ENCODE data around the gene SETD6. TPM values are rescaled to one million over a fixed set of nuclear protein-coding genes. Genes with fewer than 3 reads are reported as not detected.

Gene SETD6
- total and polyA plus RNA-seq, 4 donors, result 10.6 to 21.5 (median 15.6) TPM

GRCh38 chr16:58495521-58496331 lies 19.6 kb upstream of the SETD6 start:
- TF ChIP-seq CTCF (IDR thresholded peaks at IDR 0.05; ENCODE audit: control extremely low read depth, extremely low read depth), result no peak
- ATAC-seq (ENCODE audit: insufficient read depth, low FRiP score) (no peak), DNase-seq (peak in 1 of 3 donors; percentile 11)
- Histone ChIP-seq H3K27ac (ENCODE audit: low read depth in 1 of 2, low read length in 1 of 2) (peak overlapping the region in 1 of 2 donors; percentile 6), H3K27me3 (ENCODE audit: control insufficient read depth in 3 of 3, insufficient read depth in 3 of 3, low read length in 2 of 3) (peaks cover 0 to 8% (median 2%) of the 10 kb centered on the region in 3 donors), H3K36me3 (ENCODE audit: control insufficient read depth in 4 of 4, insufficient read depth in 4 of 4, low read length in 4 of 4) (no peaks in the 10 kb centered on the region), H3K9me3 (ENCODE audit: control insufficient read depth in 4 of 4, insufficient read depth in 3 of 4, low read length in 3 of 4) (no peaks in the 10 kb centered on the region), H3K4me1 (ENCODE audit: control insufficient read depth in 5 of 5, insufficient read depth in 5 of 5, low read length in 5 of 5) (peaks cover 0 to 5% (median 0%) of the 10 kb centered on the region in 5 donors), H3K4me3 (no peak overlapping the region), H3K9ac (ENCODE audit: insufficient read depth in 1 of 2, low read length in 2 of 2) (peak overlapping the region in 1 of 2 donors; percentile 4)
- 65 to 76% methylated on average over 24 of the region's 24 CpGs for whole genome bisulfite sequencing, 2 donors

GRCh38 chr16:58497468-58497867 lies 17.8 kb upstream of the SETD6 start:
- Histone ChIP-seq H3K4me1 (ENCODE audit: control insufficient read depth in 5 of 5, insufficient read depth in 5 of 5, low read length in 5 of 5) (peaks cover 0 to 11% (median 7%) of the 10 kb centered on the region in 5 donors), H3K36me3 (ENCODE audit: control insufficient read depth in 4 of 4, insufficient read depth in 4 of 4, low read length in 4 of 4) (no peaks in the 10 kb centered on the region), H3K9ac (ENCODE audit: insufficient read depth in 1 of 2, low read length in 2 of 2) (no peak overlapping the region), H3K4me3 (no peak overlapping the region), H3K27me3 (ENCODE audit: control insufficient read depth in 3 of 3, insufficient read depth in 3 of 3, low read length in 2 of 3) (peaks cover 0 to 14% (median 6%) of the 10 kb centered on the region in 3 donors), H3K27ac (ENCODE audit: low read depth in 1 of 2, low read length in 1 of 2) (no peak overlapping the region), H3K9me3 (ENCODE audit: control insufficient read depth in 4 of 4, insufficient read depth in 3 of 4, low read length in 3 of 4) (no peaks in the 10 kb centered on the region)
- ATAC-seq (ENCODE audit: insufficient read depth, low FRiP score) (no peak), DNase-seq (no peak)
- 80 to 89% methylated on average over 2 of the region's 2 CpGs for WGBS, 2 donors
- no peak for TF ChIP-seq CTCF (IDR thresholded peaks at IDR 0.05; ENCODE audit: control extremely low read depth, extremely low read depth)

GRCh38 chr16:58497935-58498334 lies 17.4 kb upstream of the SETD6 start:
- WGBS, 2 donors, result 58 to 62% methylated on average over 5 of the region's 5 CpGs
- DNase-seq (no peak), ATAC-seq (ENCODE audit: insufficient read depth, low FRiP score) (no peak)
- H3K9ac ChIP-seq (ENCODE audit: insufficient read depth in 1 of 2, low read length in 2 of 2), result no peak overlapping the region
- H3K9me3 ChIP-seq (ENCODE audit: control insufficient read depth in 4 of 4, insufficient read depth in 3 of 4, low read length in 3 of 4), result no peaks in the 10 kb centered on the region
- H3K4me3 ChIP-seq, result no peak overlapping the region
- H3K27ac ChIP-seq (ENCODE audit: low read depth in 1 of 2, low read length in 1 of 2), result no peak overlapping the region
- H3K27me3 ChIP-seq (ENCODE audit: control insufficient read depth in 3 of 3, insufficient read depth in 3 of 3, low read length in 2 of 3), result peaks cover 0 to 14% (median 6%) of the 10 kb centered on the region in 3 donors
- no peak for TF ChIP-seq CTCF (IDR thresholded peaks at IDR 0.05; ENCODE audit: control extremely low read depth, extremely low read depth)
- H3K36me3 ChIP-seq (ENCODE audit: control insufficient read depth in 4 of 4, insufficient read depth in 4 of 4, low read length in 4 of 4), result no peaks in the 10 kb centered on the region
- peaks cover 0 to 11% (median 7%) of the 10 kb centered on the region in 5 donors for H3K4me1 ChIP-seq (ENCODE audit: control insufficient read depth in 5 of 5, insufficient read depth in 5 of 5, low read length in 5 of 5)

Measured in lung (tissue), 12 donors.